ENCODE data around the gene ALOX15B.

The ALOX15B gene, protein sequence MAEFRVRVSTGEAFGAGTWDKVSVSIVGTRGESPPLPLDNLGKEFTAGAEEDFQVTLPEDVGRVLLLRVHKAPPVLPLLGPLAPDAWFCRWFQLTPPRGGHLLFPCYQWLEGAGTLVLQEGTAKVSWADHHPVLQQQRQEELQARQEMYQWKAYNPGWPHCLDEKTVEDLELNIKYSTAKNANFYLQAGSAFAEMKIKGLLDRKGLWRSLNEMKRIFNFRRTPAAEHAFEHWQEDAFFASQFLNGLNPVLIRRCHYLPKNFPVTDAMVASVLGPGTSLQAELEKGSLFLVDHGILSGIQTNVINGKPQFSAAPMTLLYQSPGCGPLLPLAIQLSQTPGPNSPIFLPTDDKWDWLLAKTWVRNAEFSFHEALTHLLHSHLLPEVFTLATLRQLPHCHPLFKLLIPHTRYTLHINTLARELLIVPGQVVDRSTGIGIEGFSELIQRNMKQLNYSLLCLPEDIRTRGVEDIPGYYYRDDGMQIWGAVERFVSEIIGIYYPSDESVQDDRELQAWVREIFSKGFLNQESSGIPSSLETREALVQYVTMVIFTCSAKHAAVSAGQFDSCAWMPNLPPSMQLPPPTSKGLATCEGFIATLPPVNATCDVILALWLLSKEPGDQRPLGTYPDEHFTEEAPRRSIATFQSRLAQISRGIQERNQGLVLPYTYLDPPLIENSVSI

DNA sequence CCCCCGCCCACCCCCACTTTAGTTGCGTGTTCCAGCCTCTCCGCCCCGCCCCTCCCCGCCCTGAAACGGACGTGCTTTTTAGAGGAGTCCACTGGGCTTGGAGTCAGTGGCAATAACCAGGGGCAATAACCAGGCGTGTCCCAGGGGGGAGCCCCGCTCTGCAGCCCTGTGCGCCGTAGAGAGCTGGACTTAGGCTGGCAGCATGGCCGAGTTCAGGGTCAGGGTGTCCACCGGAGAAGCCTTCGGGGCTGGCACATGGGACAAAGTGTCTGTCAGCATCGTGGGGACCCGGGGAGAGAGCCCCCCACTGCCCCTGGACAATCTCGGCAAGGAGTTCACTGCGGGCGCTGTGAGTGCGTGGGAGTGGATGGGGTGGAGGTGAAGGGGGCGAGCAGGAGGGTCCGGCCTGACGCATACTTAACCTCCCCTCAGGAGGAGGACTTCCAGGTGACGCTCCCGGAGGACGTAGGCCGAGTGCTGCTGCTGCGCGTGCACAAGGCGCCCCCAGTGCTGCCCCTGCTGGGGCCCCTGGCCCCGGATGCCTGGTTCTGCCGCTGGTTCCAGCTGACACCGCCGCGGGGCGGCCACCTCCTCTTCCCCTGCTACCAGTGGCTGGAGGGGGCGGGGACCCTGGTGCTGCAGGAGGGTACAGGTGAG lies at the start of gene ALOX15B:
TSS of gene ALOX15B (plus strand) at position 106 of the 657 bp plus-strand sequence. CDS start at position 203, 97 bp downstream.
- no peak for DNase-seq (ENCODE audit: low read depth, low spot score)

DNA sequence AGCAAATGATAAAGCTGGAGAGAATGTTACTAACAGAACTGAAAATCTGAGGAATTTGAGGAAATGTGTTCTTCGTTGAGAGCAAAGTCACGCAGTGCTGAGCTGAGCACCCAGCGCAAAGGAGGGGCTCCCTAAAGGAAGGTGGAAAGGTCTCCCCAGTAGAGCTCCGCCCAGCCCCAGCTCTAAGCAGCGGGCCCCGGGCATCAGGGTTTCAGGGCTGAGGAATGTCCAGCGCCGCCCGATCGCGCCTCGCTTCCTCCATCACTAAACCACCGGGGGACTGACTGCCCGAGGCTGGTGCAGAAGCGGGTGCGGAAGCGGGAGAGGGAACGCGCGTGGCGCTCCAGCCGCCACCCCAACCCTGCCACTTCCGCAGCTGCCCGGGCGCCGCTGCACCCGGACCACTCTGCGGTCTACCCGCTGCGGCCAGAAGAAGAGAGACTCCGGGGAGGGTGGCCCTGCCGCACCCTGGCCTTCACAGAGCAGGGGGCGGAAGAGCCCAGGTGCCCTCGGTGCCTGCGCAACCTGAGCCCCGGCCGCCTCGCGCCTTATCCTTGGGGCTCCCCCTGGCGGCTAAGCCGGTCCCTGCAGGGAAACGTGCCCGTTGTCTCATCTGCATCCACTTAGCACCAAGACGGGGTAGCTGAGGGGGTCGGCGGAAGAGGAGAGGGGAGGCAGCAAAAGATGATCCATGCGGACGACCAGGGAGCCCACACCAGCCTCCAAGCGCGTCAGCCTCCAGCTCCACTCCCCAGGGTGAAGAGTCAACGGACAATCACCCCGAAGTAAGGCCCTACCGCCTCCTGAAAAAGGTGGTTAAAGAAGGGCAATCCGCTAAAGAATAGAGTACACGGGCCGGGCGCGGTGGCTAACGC lies 48.8 kb upstream of the ALOX15B start:
- DNase-seq (ENCODE audit: low read depth, low spot score), result peak; percentile 86

DNA sequence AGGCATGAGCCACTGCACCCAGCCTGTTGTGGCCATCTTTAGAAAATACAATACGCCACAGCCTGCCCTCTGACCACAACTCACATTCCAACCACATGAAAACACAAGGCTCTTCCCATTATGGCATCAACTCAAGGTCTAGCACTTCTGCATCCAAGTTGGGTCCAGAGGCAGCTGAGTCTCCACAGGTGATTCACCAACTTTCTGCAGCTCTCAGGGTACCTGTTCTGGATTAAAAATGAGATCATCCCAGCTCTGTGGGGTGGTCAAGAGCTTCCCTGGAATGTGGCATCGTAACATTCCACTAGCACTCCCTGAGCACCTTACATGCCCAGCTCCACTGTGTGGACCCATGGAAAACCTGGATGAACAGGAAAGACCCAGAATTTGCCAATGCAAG lies 46.3 kb upstream of the ALOX15B start:
- peak; percentile 60 for DNase-seq (ENCODE audit: low read depth, low spot score)

DNA sequence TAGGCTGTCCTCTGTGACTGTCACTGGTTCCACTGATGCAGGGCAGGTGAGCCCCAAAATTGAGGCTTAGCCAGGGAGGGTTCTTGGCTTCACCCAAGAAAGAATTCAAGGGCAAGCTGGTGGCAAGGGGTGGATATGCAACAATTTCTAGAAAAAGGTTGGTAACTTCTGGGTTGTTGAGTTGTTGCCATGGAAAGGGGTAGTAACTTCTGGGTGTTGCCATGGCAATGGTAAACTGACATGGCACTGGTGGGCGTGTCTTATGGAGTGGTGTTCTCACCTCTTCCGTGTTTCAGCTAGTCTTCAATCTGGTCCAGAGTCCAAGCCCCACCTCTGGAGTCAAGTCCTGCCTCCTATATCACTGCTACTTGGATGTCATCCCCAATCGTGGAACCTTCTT lies 45.9 kb upstream of the ALOX15B start:
- DNase-seq (ENCODE audit: low read depth, low spot score), result no peak

DNA sequence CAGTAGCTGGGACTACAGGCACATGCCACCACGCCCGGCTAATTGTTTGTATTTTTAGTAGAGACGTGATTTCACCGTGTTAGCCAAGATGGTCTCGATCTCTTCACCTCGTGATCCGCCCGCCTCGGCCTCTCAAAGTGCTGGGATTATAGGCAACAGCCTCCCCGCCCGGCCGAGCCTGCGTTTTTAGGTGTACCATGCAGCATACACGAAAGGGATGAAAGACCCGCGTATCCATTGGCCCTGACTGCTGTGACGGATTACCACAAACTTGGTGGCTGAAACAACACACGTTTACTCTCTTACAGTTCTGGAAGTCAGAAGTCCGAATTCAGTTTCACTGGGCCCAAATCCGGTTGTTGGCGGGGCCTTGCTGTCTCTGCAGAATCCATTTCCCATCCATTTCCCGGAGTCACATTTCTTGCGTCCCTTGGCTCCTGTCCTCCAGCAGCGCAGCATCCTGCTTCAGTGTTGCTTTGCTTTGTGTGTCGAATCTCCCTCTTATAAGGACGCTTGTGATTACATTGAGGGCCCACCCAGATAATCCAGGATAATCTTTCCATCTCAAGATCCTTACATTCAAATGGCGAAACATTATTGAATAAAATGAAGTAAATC lies 44.8 kb upstream of the ALOX15B start:
- DNase-seq (ENCODE audit: low read depth, low spot score), result no peak

DNA sequence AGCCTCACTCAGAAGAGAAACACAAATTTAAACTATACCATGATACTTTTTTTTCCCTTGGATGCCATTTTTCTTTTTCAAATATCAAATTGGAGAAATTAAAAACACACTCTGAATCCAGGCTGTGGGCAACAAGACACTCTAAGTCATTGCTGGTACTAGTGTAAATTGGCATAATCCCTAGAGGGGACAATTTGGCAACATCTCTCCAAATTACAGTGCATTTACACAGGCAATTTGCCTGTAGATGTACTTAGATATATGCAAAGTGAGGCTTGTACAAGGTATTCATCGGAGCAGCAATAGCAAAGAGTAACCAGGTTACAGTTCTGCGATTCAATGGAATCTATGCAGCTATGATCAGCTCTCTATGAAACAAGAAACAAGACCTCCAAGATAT lies 43.1 kb upstream of the ALOX15B start:
- DNase-seq (ENCODE audit: low read depth, low spot score), result no peak

DNA sequence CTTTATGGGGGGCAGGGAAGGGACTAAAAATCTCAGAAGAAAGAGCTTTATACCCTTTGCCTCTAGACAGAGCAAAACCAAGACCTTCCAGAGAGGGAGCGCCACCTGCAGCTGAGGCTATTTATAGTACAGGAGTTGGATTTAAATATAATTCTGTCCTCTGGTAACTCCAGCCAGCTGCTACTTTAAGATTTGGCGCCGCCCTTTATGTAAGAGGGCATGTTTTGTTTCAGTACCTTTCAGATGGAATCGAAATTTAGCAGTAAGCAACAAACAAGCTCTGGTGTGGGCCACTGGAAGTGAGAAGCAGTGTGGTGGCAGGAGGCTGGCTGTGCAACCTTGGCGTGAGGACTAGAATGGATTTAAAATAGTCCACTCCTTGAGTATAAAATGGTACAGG lies 41.7 kb upstream of the ALOX15B start:
- DNase-seq (ENCODE audit: low read depth, low spot score), result no peak

DNA sequence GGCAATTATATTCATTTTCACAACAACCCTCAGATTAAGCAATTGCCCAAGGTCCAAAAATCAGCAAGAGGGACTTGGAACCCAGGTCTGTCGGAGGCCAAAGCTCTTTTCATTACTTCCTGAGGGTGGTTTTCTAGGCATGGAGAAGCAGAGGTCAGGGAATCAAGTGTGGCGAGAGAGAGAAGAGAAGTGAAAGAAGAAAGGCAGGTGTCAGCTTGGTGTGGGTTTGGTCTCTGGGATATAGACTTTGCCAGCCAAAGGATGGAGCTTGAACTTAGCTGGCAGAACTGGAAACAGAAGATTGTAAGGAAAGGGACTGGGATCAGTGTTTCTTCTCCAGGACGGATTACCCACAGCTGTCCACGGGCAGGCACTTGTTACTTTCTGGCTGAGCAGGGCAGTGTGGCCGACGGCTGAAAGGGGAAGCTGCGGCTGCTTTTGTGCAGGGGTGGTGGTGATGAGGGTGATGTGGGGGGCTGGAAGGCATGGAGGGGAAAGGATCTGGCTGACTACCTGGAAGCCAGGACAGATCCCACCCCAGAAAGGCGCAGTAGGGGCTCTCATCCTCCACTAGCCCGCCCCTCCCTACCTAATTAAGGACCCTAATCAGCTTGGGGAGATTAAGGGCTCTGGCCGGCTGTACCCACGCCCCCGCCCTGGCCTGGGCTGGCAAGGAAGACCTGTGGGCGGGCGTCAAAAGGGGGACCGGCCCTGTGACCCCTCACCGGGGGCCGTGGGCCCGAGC lies 36.7 kb upstream of the ALOX15B start, which contains the start of gene GUCY2D:
TSS of gene GUCY2D (plus strand) at position 640 of the 745 bp plus-strand sequence. CDS start 433 bp downstream, outside the sequence.
- no peak for DNase-seq (ENCODE audit: low read depth, low spot score)

DNA sequence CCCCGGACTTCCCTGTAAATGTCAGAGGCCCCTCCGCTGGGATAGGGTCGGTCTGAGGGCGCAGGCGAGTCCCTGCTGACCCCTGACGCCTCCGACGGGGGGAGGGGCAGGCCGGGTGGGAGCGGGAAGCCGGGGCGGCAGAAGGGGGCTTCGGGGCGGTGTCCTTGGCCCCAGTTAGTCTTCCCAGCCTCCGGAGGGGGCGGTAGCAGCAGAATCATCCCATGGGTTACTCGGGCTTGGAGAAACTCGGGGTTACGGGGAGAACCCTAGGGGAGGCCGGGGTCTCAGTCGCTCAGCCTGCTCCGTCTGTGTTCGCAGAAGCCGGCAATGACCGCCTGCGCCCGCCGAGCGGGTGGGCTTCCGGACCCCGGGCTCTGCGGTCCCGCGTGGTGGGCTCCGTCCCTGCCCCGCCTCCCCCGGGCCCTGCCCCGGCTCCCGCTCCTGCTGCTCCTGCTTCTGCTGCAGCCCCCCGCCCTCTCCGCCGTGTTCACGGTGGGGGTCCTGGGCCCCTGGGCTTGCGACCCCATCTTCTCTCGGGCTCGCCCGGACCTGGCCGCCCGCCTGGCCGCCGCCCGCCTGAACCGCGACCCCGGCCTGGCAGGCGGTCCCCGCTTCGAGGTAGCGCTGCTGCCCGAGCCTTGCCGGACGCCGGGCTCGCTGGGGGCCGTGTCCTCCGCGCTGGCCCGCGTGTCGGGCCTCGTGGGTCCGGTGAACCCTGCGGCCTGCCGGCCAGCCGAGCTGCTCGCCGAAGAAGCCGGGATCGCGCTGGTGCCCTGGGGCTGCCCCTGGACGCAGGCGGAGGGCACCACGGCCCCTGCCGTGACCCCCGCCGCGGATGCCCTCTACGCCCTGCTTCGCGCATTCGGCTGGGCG lies 35.9 kb upstream of the ALOX15B start:
- no peak for DNase-seq (ENCODE audit: low read depth, low spot score)

DNA sequence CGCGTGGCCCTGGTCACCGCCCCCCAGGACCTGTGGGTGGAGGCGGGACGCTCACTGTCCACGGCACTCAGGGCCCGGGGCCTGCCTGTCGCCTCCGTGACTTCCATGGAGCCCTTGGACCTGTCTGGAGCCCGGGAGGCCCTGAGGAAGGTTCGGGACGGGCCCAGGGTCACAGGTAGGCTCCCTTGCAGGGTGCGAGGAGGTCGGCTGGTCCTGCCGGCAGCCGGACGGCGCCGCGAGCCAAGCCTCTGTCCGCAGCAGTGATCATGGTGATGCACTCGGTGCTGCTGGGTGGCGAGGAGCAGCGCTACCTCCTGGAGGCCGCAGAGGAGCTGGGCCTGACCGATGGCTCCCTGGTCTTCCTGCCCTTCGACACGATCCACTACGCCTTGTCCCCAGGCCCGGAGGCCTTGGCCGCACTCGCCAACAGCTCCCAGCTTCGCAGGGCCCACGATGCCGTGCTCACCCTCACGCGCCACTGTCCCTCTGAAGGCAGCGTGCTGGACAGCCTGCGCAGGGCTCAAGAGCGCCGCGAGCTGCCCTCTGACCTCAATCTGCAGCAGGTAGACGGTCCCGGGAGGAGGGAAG lies 35.2 kb upstream of the ALOX15B start:
- DNase-seq (ENCODE audit: low read depth, low spot score), result no peak

DNA sequence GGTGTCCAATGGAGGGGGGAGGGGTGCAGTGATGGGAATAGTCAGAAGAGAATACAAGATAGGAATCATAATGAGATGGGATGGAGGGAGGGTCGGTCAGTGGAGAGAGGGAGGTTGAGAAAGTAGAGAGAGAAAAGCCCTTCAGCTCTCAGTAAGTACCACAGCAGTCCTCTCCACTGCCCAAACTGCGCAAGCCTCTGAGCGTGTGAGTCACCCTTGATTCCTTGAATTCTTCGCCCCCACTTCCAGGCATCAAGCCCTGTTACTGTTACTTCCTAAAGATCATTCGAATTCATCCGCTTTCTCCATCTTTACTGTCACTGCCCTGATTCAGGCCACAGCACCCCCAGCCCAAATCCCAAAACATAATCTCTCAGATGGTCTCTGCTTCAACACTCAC lies 34.0 kb upstream of the ALOX15B start:
- peak; percentile 51 for DNase-seq (ENCODE audit: low read depth, low spot score)

DNA sequence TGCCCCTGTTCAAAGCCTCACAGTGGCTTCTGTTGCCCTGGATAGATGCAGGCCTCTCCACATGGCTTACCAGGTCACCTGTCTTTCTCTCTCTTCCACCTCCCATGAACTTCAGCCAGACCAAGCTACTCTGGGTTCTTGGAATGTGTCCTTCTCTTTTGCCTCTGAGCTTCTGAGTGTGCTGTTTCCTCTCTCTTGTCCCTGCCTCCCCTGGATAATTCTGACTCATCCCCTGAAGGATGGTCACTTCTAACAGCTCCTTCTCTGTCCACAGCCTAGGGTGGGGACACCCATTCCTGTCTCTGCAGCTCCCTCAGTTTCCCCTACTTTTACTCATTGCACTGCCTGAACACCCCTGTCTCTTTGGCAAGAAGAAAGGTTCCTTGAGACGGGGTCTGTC lies 33.5 kb upstream of the ALOX15B start:
- DNase-seq (ENCODE audit: low read depth, low spot score), result no peak

DNA sequence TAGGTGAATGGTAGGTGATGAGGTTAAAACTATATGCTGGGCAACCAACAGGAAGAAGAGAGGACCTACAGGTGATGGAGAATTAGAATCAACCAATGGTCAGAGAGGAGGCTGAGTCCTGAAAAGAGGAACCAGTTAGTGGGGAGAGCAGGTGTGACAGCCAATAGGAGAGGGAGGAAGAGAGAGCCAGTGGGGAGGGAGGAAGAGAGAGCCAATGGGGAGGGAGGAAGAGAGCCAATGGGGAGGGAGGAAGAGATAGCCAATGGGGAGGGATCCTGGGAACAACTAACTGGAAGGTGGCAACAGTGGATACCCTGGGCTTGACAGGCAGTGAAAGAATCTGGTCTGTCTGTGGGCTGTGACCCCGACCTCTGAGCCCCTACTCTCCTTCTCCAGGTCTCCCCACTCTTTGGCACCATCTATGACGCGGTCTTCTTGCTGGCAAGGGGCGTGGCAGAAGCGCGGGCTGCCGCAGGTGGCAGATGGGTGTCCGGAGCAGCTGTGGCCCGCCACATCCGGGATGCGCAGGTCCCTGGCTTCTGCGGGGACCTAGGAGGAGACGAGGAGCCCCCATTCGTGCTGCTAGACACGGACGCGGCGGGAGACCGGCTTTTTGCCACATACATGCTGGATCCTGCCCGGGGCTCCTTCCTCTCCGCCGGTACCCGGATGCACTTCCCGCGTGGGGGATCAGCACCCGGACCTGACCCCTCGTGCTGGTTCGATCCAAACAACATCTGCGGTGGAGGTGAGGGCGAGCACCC lies 32.7 kb upstream of the ALOX15B start:
- DNase-seq (ENCODE audit: low read depth, low spot score), result no peak

DNA sequence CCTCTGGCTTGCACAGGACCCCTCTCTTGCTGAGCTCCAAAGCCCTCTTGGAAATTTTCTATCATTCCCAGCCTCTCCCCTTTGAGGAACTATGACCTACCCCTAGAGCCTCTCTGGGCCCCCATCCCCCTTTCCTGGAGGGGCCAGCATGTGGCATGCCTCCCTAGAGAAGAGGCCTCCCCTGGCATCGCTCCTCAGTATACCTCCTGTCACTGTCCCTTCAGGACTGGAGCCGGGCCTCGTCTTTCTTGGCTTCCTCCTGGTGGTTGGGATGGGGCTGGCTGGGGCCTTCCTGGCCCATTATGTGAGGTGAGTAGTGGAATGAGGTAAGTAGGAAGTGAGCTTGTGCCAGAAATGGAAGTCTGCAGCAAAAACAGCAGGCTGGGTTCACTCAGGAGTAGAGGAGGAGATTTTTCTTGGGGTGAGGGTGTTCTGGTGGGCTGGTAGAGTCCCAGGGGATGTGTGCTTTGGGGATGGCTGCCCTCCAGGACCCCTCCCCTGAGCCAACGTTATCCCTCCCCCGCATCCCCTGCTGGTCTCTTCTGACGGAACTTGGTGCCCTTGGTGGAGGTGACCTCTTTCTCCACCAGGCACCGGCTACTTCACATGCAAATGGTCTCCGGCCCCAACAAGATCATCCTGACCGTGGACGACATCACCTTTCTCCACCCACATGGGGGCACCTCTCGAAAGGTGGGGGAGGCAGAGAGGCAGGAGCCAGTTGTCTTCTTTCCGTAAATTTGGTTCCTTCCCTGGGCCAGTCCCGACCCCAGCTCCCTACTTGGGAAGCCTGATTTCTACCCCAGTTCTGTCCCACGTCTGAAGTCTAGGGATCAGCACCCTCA lies 31.8 kb upstream of the ALOX15B start:
- DNase-seq (ENCODE audit: low read depth, low spot score), result no peak

DNA sequence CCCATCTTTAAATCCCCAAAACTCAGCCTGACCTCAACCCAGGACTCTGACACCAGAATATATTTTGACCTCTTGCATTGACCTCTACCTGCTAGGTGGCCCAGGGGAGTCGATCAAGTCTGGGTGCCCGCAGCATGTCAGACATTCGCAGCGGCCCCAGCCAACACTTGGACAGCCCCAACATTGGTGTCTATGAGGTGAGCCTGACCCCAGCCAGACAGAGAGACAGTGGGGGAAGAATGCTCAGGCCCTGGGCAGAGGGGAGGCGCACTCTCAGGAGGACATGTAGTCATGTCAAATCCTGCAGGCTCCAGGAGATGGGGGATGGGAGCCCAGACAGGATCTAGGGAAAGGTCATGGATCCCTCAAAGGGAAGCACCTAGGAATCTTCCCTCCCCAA lies 31.0 kb upstream of the ALOX15B start:
- DNase-seq (ENCODE audit: low read depth, low spot score), result no peak

DNA sequence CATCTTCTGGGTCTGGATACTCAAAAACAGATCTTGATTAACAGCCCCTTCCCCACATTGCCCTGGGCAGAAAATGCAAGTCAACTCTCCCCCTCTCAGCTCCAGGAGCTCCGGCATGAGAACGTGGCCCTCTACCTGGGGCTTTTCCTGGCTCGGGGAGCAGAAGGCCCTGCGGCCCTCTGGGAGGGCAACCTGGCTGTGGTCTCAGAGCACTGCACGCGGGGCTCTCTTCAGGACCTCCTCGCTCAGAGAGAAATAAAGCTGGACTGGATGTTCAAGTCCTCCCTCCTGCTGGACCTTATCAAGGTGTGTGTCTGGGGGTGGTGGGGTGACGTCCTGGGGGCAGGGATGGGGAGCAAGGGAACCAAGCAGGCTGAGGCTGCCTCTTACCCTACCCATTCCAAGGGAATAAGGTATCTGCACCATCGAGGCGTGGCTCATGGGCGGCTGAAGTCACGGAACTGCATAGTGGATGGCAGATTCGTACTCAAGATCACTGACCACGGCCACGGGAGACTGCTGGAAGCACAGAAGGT lies 26.7 kb upstream of the ALOX15B start:
- no peak for DNase-seq (ENCODE audit: low read depth, low spot score)
